ENCODE data around the gene B3GAT3.
A peak's percentile ranks its signal among the peaks of the same experiment; 100 is the strongest.
"Not testable (repeated sequence)": the region's sequence is repeated elsewhere in the genome, so short reads cannot be mapped to it uniquely, and the experiment has no call there.

B3GAT3 gene

GRCh38 chr11:62621567-62622470 is at the start of gene B3GAT3:
B3GAT3 (minus strand) TSS chr11:62621986; CDS start chr11:62621947, 39 bp downstream.
- intact Hi-C loops (cut with DNase I): loop anchor here (1.0 to 5.0 kb wide), 4 partner anchors 9 to 50 kb away; partner anchors contain the start of genes EEF1G, GANAB, MTA2 and ROM1
- DNase-seq: peak; percentile 97 to 100 (median 98)

GRCh38 chr11:62671236-62671607 is 49.4 kb upstream of the B3GAT3 start:
- intact Hi-C loops (cut with DNase I): loop anchor here (2.0 kb wide), 1 partner anchor 18 kb away; the partner anchor contains the start of gene INTS5
- no peak for DNase-seq

- peak in 2 of 10 donors; percentile 19 to 24 for DNase-seq
Observed at GRCh38 chr11:62669420-62670161, 47.8 kb upstream of the B3GAT3 start.

GRCh38 chr11:62667460-62667859 is 45.7 kb upstream of the B3GAT3 start:
- peak in 1 of 10 donors; percentile 6 for DNase-seq
- intact Hi-C loops (cut with DNase I): no loop called here

More at GRCh38 chr11:62669420-62670161, 47.8 kb upstream of the B3GAT3 start:
- intact Hi-C loops (cut with DNase I): loop anchor here (2.0 kb wide), 1 partner anchor 17 kb away; the partner anchor contains the start of gene INTS5

GRCh38 chr11:62666259-62666926 is 44.6 kb upstream of the B3GAT3 start:
- intact Hi-C loops (cut with DNase I): no loop called here
- DNase-seq: peak in 3 of 10 donors; percentile 18 to 72 (median 54)

- intact Hi-C loops (cut with DNase I): no loop called here
Observed at GRCh38 chr11:62665599-62666258, 43.9 kb upstream of the B3GAT3 start.

GRCh38 chr11:62665075-62665598 is 43.4 kb upstream of the B3GAT3 start, which contains the start of the genes C11orf98 and CSKMT:
C11orf98 (minus strand) TSS chr11:62665210; CDS start chr11:62665169, 41 bp downstream.
CSKMT (plus strand) TSS chr11:62665312; CDS start chr11:62665880, 568 bp downstream.
- intact Hi-C loops (cut with DNase I): no loop called here
- peak; percentile 95 to 100 (median 97) for DNase-seq

More at GRCh38 chr11:62665599-62666258, 43.9 kb upstream of the B3GAT3 start:
- peak in 9 of 10 donors; percentile 30 to 92 (median 55) for DNase-seq

GRCh38 chr11:62664405-62665074 is 42.8 kb upstream of the B3GAT3 start:
- intact Hi-C loops (cut with DNase I): no loop called here
- peak in 3 of 10 donors; percentile 41 to 88 (median 52) for DNase-seq

GRCh38 chr11:62656796-62657429 is 35.1 kb upstream of the B3GAT3 start:
- intact Hi-C loops (cut with DNase I): no loop called here
- peak in 1 of 10 donors; percentile 4 for DNase-seq

- intact Hi-C loops (cut with DNase I): no loop called here
- DNase-seq: peak in 1 of 10 donors; percentile 27
Observed at GRCh38 chr11:62654297-62654696, 32.5 kb upstream of the B3GAT3 start.

GRCh38 chr11:62652161-62653006 is 30.6 kb upstream of the B3GAT3 start:
- DNase-seq: peak in 1 of 10 donors; percentile 86
- intact Hi-C loops (cut with DNase I): loop anchor here (1.0 to 2.0 kb wide), 2 partner anchors 18 to 27 kb away; partner anchors contain the start of genes UBXN1 and UQCC3

GRCh38 chr11:62650283-62650682 is 28.5 kb upstream of the B3GAT3 start:
- DNase-seq: peak in 1 of 10 donors; percentile 47

GRCh38 chr11:62649486-62649885 is 27.7 kb upstream of the B3GAT3 start:
- intact Hi-C loops (cut with DNase I): no loop called here

More at GRCh38 chr11:62650283-62650682, 28.5 kb upstream of the B3GAT3 start:
- intact Hi-C loops (cut with DNase I): not testable (repeated sequence)

GRCh38 chr11:62648967-62649364 is 27.2 kb upstream of the B3GAT3 start:
- intact Hi-C loops (cut with DNase I): no loop called here
- peak in 1 of 10 donors; percentile 67 for DNase-seq

More at GRCh38 chr11:62649486-62649885, 27.7 kb upstream of the B3GAT3 start:
- peak in 1 of 10 donors; percentile 52 for DNase-seq

GRCh38 chr11:62648185-62648966 is 26.6 kb upstream of the B3GAT3 start:
- intact Hi-C loops (cut with DNase I): no loop called here
- DNase-seq: peak in 1 of 10 donors; percentile 69

GRCh38 chr11:62647609-62648005 is 25.8 kb upstream of the B3GAT3 start:
- intact Hi-C loops (cut with DNase I): no loop called here
- DNase-seq: no peak
